Measurements from ENCODE around the gene SHANK1.
"Not testable (repeated sequence)": the region's sequence is repeated elsewhere in the genome, so short reads cannot be mapped to it uniquely, and the experiment has no call there.

SHANK1 gene

GRCh38 chr19:50719566-50719965, at the start of gene SHANK1:
Gene SHANK1 (minus strand): TSS chr19:50719802. CDS start chr19:50716919, 2,883 bp downstream.
- no peak for DNase-seq

GRCh38 chr19:50768277-50768676, 48.7 kb upstream of the SHANK1 start:
- DNase-seq: no peak

GRCh38 chr19:50767263-50767662, 47.7 kb upstream of the SHANK1 start:
- DNase-seq: not testable (repeated sequence)

- DNase-seq: not testable (repeated sequence)
Measured at GRCh38 chr19:50766746-50767145, 47.1 kb upstream of the SHANK1 start.

GRCh38 chr19:50764409-50764808, 44.8 kb upstream of the SHANK1 start:
- no peak for DNase-seq

GRCh38 chr19:50763521-50763920, 43.9 kb upstream of the SHANK1 start:
- DNase-seq: not testable (repeated sequence)

GRCh38 chr19:50761501-50761900, 41.9 kb upstream of the SHANK1 start:
- DNase-seq: not testable (repeated sequence)

- no peak for DNase-seq
Measured at GRCh38 chr19:50759886-50760285, 40.3 kb upstream of the SHANK1 start.

GRCh38 chr19:50759076-50759475, 39.5 kb upstream of the SHANK1 start:
- not testable (repeated sequence) for DNase-seq

GRCh38 chr19:50757624-50758023, 38.0 kb upstream of the SHANK1 start:
- DNase-seq: not testable (repeated sequence)

GRCh38 chr19:50756244-50756643, 36.6 kb upstream of the SHANK1 start:
- not testable (repeated sequence) for DNase-seq

- DNase-seq: no peak
Measured at GRCh38 chr19:50753879-50754278, 34.3 kb upstream of the SHANK1 start.

GRCh38 chr19:50750010-50750409, 30.4 kb upstream of the SHANK1 start:
- no peak for DNase-seq

- DNase-seq: no peak
Measured at GRCh38 chr19:50749490-50749889, 29.9 kb upstream of the SHANK1 start.

GRCh38 chr19:50747141-50747540, 27.5 kb upstream of the SHANK1 start:
- not testable (repeated sequence) for DNase-seq

- DNase-seq: no peak
Measured at GRCh38 chr19:50745221-50745620, 25.6 kb upstream of the SHANK1 start.

- DNase-seq: no peak
Measured at GRCh38 chr19:50743537-50743936, 23.9 kb upstream of the SHANK1 start.

GRCh38 chr19:50741179-50741933, 21.8 kb upstream of the SHANK1 start:
- no peak for DNase-seq

GRCh38 chr19:50739914-50740426, 20.4 kb upstream of the SHANK1 start:
- no peak for DNase-seq

- DNase-seq: no peak
Measured at GRCh38 chr19:50739132-50739913, 19.7 kb upstream of the SHANK1 start.

GRCh38 chr19:50736338-50736737, 16.7 kb upstream of the SHANK1 start:
- no peak for DNase-seq

- DNase-seq: no peak
Measured at GRCh38 chr19:50735869-50736268, 16.3 kb upstream of the SHANK1 start.

- no peak for DNase-seq
Measured at GRCh38 chr19:50729894-50730293, 10.3 kb upstream of the SHANK1 start.
